HTR-8/SVneo (cell line): Measurements from ENCODE around the gene ERGIC1.

Source experiments
- DNase-seq: peaks from one replicate; pipeline ENCODE4 v3.0.0; 2011; ENCODE audit warnings: low spot score, mixed read lengths; ENCODE audit not compliant: insufficient read length
- FAIRE-seq: peaks from 2 replicates; lab custom pipeline; 2011; peaks lifted over from hg19 to GRCh38; lab: Jason Lieb, UNC

Gene ERGIC1

DNA sequence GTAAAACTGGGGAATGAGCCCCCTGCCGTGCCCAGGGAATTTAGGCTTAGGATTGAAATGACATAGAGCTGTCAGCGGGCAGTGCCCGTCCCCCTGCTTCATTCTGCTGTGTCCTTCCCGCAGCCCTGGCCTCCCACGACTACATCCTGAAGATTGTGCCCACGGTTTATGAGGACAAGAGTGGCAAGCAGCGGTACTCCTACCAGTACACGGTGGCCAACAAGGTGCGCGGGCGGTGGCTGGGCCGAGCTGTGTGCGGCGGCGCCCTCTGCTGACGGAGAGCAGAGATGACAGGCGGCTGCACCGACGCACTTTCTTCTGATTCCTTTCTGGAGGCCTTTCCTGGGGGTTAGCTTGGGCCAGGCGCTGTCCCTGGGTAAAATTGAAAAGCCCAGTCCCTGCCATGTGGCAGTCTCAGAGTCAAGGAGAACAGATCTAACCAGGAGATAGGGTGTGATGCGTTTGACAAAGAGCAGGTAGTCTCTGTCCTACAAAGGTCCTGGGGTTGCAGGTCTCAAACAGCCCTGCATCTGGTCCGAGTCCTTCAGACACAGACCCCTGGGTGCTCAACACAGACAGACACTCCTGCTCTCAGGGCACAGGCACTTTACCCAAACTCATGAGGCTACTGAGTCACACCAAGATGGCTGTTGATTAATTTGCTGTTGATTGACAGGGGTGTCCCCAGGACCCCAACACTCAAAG is 98.4 kb downstream of the ERGIC1 start:
- DNase-seq = peak; percentile 71
- peak; percentile 94 for FAIRE-seq

DNA sequence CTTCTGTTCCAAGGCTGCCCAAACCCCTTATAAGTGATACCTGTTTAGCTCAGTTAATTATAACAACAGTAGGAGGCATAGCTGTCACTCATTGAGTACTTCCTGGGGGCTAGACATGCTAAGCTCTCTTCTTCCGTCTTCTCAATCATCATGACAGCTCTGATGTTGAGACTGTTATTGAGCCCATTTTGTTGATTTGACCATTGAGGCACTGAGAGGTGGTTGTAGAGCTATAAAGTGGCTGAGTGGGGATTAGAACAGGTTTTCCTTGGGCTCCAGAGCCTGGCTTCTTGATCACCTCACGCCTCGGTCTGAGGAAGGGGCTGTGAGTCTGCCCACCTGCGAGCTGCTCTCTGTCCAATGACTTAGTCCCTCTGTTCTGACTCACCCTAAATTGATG is 99.2 kb downstream of the ERGIC1 start:
- FAIRE-seq = no peak

DNA sequence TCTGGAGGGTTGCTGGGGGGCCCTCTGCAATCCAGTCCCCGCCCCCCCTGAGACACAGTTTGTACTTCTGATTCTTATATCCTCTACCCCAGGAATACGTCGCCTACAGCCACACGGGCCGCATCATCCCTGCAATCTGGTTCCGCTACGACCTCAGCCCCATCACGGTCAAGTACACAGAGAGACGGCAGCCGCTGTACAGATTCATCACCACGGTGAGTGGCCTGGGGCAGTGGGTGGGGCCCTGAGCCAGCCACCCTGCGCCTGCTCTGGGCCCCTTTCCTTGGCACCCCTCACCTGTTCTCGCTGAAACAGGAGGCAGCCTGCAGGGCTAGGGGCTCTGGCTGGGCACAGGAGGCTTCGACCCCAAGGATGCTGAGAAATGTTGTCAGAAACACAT is 101.0 kb downstream of the ERGIC1 start:
- DNase-seq (no peak), FAIRE-seq (no peak)

More for the DNA sequence above, 99.2 kb downstream of the ERGIC1 start:
- DNase-seq = no peak

DNA sequence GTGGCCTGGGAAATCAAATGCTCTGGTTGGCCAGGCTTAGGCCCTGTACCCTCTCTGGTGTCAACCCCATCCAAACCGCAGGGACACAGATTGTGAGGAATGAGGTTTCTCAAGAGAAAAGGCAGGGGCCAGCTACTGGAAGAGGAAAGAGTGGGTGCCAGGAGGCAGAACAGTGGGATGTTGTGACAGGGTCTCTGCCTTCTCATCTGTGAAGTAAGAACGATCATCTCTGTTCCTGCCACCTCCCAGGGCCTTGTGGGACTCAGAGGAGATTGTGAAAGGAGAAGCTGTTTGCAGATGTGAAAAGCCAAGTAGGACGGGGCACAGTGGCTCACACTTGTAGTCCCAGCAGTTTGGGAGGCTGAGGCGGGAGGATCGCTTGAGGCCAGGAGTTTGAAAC is 102.3 kb downstream of the ERGIC1 start:
- DNase-seq = no peak
- FAIRE-seq = no peak

DNA sequence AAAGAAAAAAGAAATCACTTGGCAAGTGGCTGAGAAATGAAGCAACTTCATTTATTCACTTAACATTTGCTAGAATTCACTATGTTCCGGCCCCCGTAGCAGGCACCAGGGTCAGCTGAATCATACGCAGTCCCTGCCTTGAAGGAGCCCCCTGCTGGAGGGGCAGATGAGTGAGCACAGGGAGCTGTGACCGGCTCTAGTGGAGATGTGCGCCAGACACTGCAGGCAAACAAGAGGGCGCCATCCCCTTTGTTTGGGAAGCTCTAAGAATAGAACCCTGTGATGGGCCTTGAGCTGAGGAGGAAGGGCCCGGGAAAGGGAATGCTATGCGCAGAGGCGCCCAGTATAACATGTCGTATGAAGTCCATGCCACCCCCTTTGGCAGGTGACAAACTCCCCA is 105.0 kb downstream of the ERGIC1 start:
- DNase-seq (no peak), FAIRE-seq (no peak)

DNA sequence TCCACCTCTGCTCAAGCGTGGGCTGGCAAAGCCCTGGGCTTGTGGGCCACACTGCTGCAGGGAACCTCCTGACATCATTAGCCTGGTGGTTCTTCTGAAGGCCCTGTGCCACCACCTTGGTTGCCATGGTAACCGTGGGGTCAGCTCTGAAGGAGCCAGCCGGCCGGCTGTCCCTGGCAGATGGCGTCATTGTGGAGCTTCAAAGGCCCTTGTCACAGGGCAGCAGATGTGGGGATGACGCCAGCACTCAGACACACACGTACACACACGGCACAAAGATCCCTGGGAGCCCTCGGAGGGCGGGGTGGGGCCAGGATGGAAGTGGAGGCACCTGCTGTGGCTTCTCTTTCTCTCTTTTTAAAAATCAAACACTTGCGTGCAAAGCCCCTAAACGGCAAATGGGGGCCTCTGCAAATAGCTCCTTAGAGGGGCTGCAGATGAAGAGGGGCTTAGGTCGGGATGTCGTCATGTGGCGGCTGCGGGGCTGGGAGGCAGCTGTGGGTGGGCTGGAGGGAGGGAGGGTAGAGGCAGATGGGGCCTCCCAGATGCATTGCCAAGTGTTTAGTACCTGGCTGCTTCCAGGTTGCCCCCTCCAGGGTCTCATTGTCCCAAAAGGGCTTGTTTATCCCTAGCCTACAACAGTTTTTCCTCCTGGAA is 105.7 kb downstream of the ERGIC1 start:
- no peak for DNase-seq
- FAIRE-seq = no peak

DNA sequence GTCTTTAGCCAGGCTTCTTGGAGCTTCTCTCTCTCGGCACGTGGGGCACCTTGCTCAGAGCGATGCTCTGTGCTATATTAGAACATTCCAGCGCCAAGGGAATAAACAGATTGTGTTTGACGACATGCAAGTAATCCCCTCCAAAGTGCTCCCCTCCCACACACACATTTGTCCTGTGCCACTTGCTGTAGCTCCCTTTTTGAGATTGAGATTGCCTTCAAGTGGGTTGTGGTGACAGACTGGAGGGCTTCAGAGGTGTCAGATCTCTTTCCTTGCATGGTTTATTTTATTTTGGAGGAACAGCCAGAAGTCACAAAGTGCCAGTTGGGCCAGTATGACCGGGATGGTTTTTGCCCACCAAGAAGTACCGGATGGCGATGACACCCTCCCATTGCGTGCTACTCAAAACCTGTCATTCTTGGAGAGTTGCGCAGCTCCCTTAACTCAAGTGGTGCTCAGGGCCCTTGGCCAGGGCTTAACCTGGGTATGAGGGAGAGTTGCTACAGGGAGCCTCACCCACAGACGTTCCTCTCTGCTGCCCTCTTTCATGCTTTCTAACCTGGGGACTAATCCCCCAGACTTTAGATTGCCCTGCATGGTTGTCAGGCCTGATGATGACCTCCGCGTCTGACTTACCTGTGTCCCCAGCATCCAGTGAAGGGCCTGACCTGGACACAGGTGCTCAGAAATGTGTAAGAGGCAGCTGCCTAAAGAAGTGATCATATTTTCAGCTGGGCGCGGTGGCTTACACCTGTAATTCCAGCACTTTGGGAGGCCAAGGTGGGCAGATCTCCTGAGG is 106.4 kb downstream of the ERGIC1 start:
- FAIRE-seq (peak; percentile 68), DNase-seq (no peak)

DNA sequence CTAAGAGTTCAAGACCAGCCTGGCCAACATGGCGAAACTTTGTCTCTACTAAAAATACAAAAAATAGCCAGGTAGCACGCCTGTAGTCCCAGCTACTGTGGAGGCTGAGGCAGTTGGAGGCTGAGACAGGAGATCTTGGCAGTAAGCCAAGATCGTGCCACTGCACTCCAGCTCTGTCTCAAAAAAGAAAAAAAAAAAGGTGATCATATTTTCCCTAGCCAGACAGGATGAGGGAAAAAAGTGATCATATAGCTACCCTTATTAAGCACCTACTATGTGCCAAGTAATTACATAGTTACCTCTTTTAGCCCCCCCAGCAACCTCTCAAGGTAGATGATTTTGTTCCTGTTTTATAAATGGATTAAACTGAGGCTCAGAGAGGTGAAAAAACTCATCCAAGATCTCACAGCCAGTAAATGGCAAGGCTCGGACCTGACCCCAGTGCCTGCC is 107.0 kb downstream of the ERGIC1 start:
- FAIRE-seq (no peak), DNase-seq (no peak)

DNA sequence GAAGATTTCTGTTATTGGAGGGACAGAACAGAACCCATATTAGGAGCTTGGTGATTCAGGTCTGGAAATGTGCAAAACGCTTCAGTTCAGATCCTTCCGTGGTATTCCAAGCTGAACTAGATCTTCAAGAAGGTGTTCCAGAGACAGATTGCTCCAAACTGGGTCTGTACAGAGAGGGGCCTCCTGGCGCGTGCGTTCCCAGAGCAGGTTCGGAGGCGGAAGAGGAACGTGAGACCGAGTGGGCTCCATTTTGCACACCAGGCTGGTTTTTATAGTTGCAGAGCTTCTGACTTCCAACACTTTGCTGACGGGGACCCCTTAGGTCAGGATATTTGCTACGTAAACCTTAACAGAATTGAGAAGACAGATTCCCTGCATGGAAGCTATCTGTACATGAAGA is 108.5 kb downstream of the ERGIC1 start:
- DNase-seq = no peak
- FAIRE-seq = no peak

DNA sequence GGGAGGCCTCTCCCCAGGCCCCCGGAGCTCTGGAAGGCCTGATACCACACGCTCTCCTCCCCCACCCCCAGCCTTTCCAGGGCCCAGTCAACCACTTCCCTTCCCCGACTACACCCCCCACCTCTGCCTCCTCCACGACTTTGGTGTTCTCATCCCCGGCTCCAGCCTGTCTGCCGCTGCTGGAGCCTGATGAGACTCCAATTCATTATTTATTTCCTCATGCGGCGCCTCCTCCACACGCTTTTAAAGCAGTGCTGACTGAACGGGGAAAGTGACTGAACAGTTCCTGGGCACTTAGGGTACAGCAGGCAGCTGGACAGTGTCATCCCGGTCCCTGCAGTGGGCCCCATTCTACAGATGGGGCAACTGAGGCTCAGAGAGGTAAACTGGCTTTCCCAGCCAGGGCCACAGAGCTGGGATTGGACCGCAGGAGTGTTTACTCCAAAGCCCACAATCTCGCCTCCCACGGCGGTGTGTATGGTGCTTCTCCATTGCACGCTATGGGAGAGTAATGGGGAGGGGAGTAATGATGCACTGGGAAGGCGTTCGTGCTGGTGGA is 109.3 kb downstream of the ERGIC1 start:
- peak; percentile 46 for FAIRE-seq
- DNase-seq = peak; percentile 73

DNA sequence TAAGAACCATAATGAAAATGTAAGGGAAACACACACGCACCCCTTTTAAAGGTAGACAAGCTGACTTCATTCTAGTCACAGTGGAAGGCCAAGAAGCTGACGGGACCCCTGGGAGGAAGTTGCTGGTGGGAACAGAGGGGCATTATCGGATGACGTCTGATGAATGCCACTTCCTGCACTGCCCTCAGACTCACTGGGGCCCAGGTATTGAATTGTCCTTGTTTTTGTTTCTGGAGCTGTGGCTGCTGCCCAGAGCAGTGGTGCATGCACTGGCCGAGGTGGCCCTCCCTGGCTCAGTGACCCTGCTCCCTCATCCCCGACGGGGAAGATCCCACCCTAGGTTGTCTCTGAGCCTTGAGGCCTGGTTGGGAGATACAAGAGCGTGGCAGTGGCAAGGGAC is 109.9 kb downstream of the ERGIC1 start:
- no peak for DNase-seq
- FAIRE-seq = no peak

DNA sequence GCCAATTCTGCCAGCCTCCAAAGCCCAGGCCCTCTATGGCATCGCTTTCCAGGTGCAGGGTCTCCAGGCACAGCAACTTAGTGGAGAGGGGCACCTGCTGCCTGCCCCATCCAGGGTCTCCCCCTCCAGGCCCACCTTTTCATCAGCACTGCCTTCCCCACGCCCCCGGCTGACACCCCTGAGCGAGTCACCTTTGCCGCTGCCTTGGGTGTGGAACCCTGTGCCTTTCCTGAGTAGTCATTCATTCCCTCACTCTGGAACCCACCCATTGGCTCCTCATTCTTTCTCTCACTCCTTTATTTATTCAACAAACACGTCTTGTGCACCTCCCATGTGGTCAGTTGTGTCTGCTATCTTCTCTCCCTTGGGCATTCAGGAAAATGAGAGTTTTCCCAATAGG is 110.7 kb downstream of the ERGIC1 start:
- FAIRE-seq (no peak), DNase-seq (no peak)

DNA sequence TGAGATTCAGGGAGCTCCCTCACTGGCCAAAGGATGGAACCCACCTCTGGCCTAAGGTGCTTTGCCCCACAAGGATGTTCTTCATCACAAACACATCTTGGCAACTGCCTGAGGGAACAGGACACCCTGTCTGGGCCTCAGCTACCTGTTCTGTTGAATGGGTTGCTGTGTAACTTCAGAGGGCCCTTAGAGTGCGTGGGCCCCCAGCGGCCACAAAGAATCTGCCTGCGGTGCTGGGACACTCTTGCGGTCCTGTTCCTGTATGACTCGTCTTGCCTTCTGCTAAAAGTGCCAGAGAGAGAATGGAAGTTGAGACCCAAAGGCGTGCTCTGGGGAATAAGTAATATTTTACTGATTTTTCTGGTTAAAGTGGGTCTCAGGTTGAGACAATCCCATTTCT is 111.1 kb downstream of the ERGIC1 start:
- no peak for FAIRE-seq
- DNase-seq = no peak

DNA sequence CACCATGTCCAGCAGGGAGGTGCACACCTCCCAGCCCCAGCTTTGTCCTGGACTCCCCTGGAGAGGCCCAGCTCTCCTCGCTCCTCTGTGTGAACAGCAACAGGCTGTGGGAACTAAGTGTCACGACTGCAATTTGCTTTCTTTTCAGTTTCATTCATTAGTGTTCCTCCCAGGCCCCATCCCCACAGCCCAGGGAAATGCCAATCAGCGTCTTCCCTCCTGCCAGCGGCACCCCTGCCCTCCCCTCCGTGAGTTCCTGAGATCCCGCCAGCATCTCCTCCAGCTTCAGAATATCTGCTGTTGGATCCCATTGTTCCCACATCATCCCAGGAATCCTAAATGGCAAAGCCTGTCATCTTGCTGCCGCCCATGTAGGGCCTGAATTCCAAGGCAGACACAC is 112.1 kb downstream of the ERGIC1 start:
- FAIRE-seq = no peak
- DNase-seq = no peak

DNA sequence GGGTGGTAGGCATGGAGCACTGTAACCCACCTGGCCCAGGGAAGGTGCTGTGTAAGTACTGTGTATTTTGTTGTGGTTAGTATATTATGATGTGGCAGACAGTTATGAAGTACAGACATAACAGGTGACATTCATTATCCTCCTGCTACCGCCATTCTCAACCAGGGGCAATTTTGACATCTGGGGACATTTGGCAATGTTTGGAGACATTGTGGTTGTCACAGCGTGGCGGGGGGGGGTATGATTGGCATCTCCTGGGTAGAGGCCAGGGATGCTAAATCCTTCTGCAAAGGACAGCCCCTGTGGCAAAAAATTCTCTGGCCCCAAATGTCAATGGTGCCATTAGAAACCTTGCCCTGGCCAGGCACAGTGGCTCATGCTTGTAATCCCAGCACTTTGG is 115.4 kb downstream of the ERGIC1 start:
- FAIRE-seq = peak; percentile 23
- DNase-seq = no peak

DNA sequence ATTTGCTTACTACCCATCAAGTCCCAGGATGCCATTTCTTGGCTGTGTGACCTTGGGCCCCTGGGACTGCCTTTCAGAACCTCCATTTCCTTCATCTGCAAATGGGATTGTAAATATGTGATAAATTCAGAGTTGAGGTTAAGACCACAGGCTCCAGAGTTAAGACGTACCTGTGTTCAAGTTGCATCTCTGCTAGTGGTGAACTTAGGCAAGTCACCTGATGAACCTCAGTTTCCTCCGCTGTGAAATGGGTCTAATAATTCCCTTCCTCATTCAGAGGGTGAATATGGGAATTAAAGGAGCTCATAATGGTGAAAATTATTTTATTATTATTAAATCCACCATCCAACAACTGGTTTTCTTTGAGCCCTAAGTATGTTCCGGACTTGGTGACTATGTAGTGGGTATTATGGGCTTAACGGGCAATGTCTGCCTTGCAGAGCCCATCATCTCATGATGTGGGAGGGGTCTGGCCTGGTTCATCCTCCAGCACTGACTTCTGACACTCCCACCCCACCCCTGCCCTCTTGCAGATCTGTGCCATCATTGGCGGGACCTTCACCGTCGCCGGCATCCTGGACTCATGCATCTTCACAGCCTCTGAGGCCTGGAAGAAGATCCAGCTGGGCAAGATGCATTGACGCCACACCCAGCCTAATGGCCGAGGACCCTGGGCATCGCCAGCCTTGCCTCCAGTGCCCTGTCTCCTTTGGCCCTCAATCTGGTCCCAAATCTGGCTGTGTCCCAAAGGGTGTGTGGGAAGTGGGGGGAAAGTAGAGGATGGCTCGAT is 116.3 kb downstream of the ERGIC1 start:
- FAIRE-seq (no peak), DNase-seq (no peak)

DNA sequence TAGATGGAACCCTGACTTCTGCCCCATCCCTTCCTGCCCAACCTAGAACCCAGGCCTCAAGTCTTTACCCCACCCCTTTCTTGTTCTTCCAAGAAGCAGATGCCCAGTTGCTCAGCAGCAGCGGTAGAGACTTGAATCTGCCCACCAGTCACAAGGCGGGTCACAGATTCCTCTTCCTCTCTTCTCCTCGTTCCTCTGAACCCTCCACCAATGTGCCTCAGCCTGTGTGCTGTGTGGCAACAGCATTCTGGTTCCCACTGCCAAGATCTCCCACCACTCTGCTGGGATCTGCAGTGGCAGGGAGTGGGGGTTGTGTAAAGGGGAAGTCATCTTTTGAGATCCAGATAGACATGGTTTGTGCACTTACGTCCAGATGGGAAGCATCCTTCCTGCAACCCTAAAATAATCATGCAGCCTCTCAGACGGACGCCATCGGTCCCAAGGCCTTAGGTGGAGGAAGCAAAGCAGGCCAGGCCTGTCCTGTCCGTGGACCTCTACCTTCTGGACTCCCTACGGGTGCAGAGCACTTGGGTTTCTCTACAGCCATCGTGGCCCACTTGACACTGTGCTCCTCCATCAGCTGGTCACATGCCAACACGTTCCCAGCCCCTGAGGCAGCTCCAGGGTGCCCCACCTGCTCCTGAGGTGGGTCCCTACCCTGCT is 117.5 kb downstream of the ERGIC1 start:
- FAIRE-seq = no peak
- no peak for DNase-seq

DNA sequence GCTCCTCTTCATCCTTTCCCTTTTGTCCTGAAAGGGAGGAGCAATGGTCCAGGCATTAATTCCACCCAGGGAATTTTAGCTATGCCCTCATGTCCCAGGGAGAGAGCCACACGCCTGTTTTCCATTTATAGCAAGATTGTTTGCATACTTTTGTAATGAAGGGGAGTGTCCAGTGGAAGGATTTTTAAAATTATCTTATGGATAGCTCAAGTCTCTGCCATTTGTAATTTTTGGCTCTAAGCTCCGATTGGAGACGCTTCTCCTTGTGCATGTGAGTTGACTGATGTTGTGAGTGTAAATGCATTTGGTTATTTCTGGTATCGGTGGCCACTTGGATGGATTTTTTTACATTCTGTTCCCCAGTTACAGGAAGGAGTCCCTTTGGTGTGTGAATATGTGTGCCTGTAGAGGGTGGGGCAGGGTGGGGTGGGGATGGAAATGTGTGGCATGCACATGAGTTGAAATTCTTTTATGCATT is 118.0 kb downstream of the ERGIC1 start:
- FAIRE-seq = no peak
- no peak for DNase-seq
